Peyer's patch (tissue), 4 donors: ENCODE results near the gene MGRN1. TPM values are rescaled to one million over a fixed set of nuclear protein-coding genes. Genes with fewer than 3 reads are reported as not detected.
A peak's percentile ranks its signal among the peaks of the same experiment; 100 is the strongest.

Experiments used
- DNase-seq, 3 donors: peaks; one replicate each; pipeline ENCODE4 v3.0.0-alpha.2; 2017 to 2019
- H3K27ac ChIP-seq, 4 donors: fragments of 200-600 bp; sonication (generic); one replicate each; pipeline ENCODE4 v1.5.1; 2016 to 2019
- H3K27me3 ChIP-seq, 2 donors: fragments of 200-600 bp; sonication (generic); one replicate each; pipeline ENCODE4 v1.5.1; 2019
- H3K36me3 ChIP-seq, 3 donors: fragments of 200-600 bp; sonication (generic); one replicate each; pipeline ENCODE4 v1.5.1; 2016 to 2019
- H3K4me1 ChIP-seq, 4 donors: fragments of 200-600 bp; sonication (generic); one replicate each; pipeline ENCODE4 v1.5.1; 2016 to 2019
- H3K4me3 ChIP-seq, 4 donors: fragments of 200-600 bp; sonication (generic); 1 replicate in 3 of 4; 2 replicates in 1 of 4; pipeline ENCODE4 v1.5.1; 2016 to 2019; ENCODE audit warnings: mild to moderate bottlenecking in 1 of 4
- H3K9me3 ChIP-seq, 4 donors: fragments of 200-600 bp; sonication (generic); one replicate each; pipeline ENCODE4 v1.5.1; 2016 to 2019; ENCODE audit warnings: mild to moderate bottlenecking in 1 of 4
- CTCF ChIP-seq, 6 experiments: fragments of 450-650 bp in 4 of 6; fragments of 200-600 bp in 2 of 6; sonication (generic) in 1 of 6; IDR thresholded peaks; one replicate each; pipeline ENCODE4 v1.5.1; 2017 to 2019; ENCODE audit warnings: antibody characterized with exemption in 6 of 6, mild to moderate bottlenecking in 3 of 6, moderate library complexity in 1 of 6
- POLR2A ChIP-seq, 2 donors: fragments of 450-650 bp; IDR thresholded peaks; one replicate each; pipeline ENCODE4 v1.5.1; 2017; ENCODE audit warnings: antibody characterized with exemption in 2 of 2, mild to moderate bottlenecking in 2 of 2, moderate library complexity in 2 of 2
- total RNA-seq, 4 donors: library from RNA; depleted of rRNA; stranded (reverse); fragments of >200 nt; gene quantifications; one replicate each; pipeline ENCODE4 v1.1.0, GENCODE V29; 2016

Gene MGRN1
- 100 to 1,000 TPM in 2 of 4 donors, 10 to 100 TPM in 2; 74.1 to 147 (median 93.8) TPM for total RNA-seq

GRCh38 chr16:4624015-4624826, at the start of gene MGRN1:
Gene MGRN1, plus strand, starts transcription at chr16:4624826. Its CDS starts 135 bp downstream, at chr16:4624961.
- DNase-seq = peak; percentile 91 to 97 (median 94)
- Histone ChIP-seq H3K27ac (peak within 1 kb of the TSS; percentile 93 to 95 (median 94)), H3K4me1 (peaks cover 0 to 15% (median 10%) of the 10 kb centered on the region in 4 donors), H3K9me3 (no peaks in the 10 kb centered on the region), H3K4me3 (peak within 1 kb of the TSS; percentile 89 to 100 (median 94)), H3K27me3 (no peaks in the 10 kb centered on the region), H3K36me3 (no peaks in the 10 kb centered on the region)
- TF ChIP-seq CTCF (IDR thresholded peaks at IDR 0.05) (peak; percentile 83 to 98 (median 93)), POLR2A (IDR thresholded peaks at IDR 0.05) (no peak)

- no peak overlapping the region for H3K4me3 ChIP-seq
- H3K27ac ChIP-seq = no peak overlapping the region
- H3K4me1 ChIP-seq = no peaks in the 10 kb centered on the region
- H3K9me3 ChIP-seq = no peaks in the 10 kb centered on the region
- no peaks in the 10 kb centered on the region for H3K27me3 ChIP-seq
- TF ChIP-seq POLR2A (IDR thresholded peaks at IDR 0.05) (no peak), CTCF (IDR thresholded peaks at IDR 0.05) (no peak)
- H3K36me3 ChIP-seq = no peaks in the 10 kb centered on the region
- no peak for DNase-seq
Measured at GRCh38 chr16:4574919-4575705, 49.5 kb upstream of the MGRN1 start.

- H3K27ac ChIP-seq = no peak overlapping the region
- H3K4me3 ChIP-seq = no peak overlapping the region
- H3K36me3 ChIP-seq = no peaks in the 10 kb centered on the region
- H3K9me3 ChIP-seq = no peaks in the 10 kb centered on the region
- no peaks in the 10 kb centered on the region for H3K4me1 ChIP-seq
- no peaks in the 10 kb centered on the region for H3K27me3 ChIP-seq
- no peak for DNase-seq
- TF ChIP-seq CTCF (IDR thresholded peaks at IDR 0.05) = no peak
- no peak for TF ChIP-seq POLR2A (IDR thresholded peaks at IDR 0.05)
Measured at GRCh38 chr16:4576008-4576407, 48.6 kb upstream of the MGRN1 start.

- Histone ChIP-seq H3K4me3 (no peak overlapping the region), H3K9me3 (no peaks in the 10 kb centered on the region), H3K27me3 (no peaks in the 10 kb centered on the region), H3K27ac (no peak overlapping the region), H3K36me3 (no peaks in the 10 kb centered on the region), H3K4me1 (no peaks in the 10 kb centered on the region)
- DNase-seq = no peak
- TF ChIP-seq CTCF (IDR thresholded peaks at IDR 0.05) (no peak), POLR2A (IDR thresholded peaks at IDR 0.05) (no peak)
Measured at GRCh38 chr16:4578961-4579530, 45.6 kb upstream of the MGRN1 start.

GRCh38 chr16:4580250-4580649, 44.4 kb upstream of the MGRN1 start:
- H3K4me3 ChIP-seq = no peak overlapping the region
- TF ChIP-seq CTCF (IDR thresholded peaks at IDR 0.05) = no peak
- no peak for TF ChIP-seq POLR2A (IDR thresholded peaks at IDR 0.05)
- H3K9me3 ChIP-seq = no peaks in the 10 kb centered on the region
- no peak overlapping the region for H3K27ac ChIP-seq
- no peaks in the 10 kb centered on the region for H3K4me1 ChIP-seq
- no peaks in the 10 kb centered on the region for H3K36me3 ChIP-seq
- no peaks in the 10 kb centered on the region for H3K27me3 ChIP-seq
- no peak for DNase-seq
